SHP77 (cell line): ENCODE results near the gene KNCN.

Experiments
- DNase-seq, 2 experiments: peaks; one replicate each; lab custom pipeline; 2025; lab: John Stamatoyannopoulos, UW

KNCN gene

GRCh38 chr1:46568461-46568891, 17.0 kb upstream of the KNCN start:
- DNase-seq, result no peak

GRCh38 chr1:46563341-46563740, 11.9 kb upstream of the KNCN start:
- DNase-seq, result no peak

GRCh38 chr1:46562498-46562897, 11.1 kb upstream of the KNCN start:
- DNase-seq, result no peak

GRCh38 chr1:46558966-46559365, 7.5 kb upstream of the KNCN start:
- no peak for DNase-seq

- DNase-seq, result no peak
Observed at GRCh38 chr1:46558141-46558963, 6.9 kb upstream of the KNCN start.

GRCh38 chr1:46557403-46557802, 6.0 kb upstream of the KNCN start:
- DNase-seq, result no peak

- DNase-seq, result no peak
Observed at GRCh38 chr1:46556822-46557221, 5.4 kb upstream of the KNCN start.

GRCh38 chr1:46555826-46556619, 4.6 kb upstream of the KNCN start:
- no peak for DNase-seq

- DNase-seq, result no peak
Observed at GRCh38 chr1:46554597-46555381, 3.3 kb upstream of the KNCN start.

- DNase-seq, result no peak
Observed at GRCh38 chr1:46554236-46554596, 2.8 kb upstream of the KNCN start.

- no peak for DNase-seq
Observed at GRCh38 chr1:46553506-46553905, 2.1 kb upstream of the KNCN start.

GRCh38 chr1:46552357-46553237, 1.1 kb upstream of the KNCN start:
- no peak for DNase-seq

GRCh38 chr1:46550751-46551231, 656 bp downstream of the KNCN start:
- peak; percentile 7 to 15 for DNase-seq

GRCh38 chr1:46549697-46550681, 1.5 kb downstream of the KNCN start:
- peak; percentile 25 to 29 for DNase-seq

- DNase-seq, result peak; percentile 38 to 47
Observed at GRCh38 chr1:46547481-46548383, 3.7 kb downstream of the KNCN start.

GRCh38 chr1:46546210-46546609, 5.2 kb downstream of the KNCN start:
- DNase-seq, result no peak

- DNase-seq, result no peak
Observed at GRCh38 chr1:46545784-46546183, 5.7 kb downstream of the KNCN start.

- no peak for DNase-seq
Observed at GRCh38 chr1:46544561-46545240, 6.7 kb downstream of the KNCN start.
